Suprapubic skin (tissue), 4 donors: ENCODE measurements around the gene RBM33. TPM values are rescaled to one million over a fixed set of nuclear protein-coding genes. Genes with fewer than 3 reads are reported as not detected.

ENCODE experiments used
- DNase-seq, 2 donors: peaks; one replicate each; pipeline ENCODE4 v3.0.0-alpha.2; 2019; ENCODE audit warnings: low spot score in 2 of 2
- H3K27ac ChIP-seq: fragments of 200-600 bp; sonication (generic); one replicate; pipeline ENCODE4 v1.5.1; 2019
- H3K27me3 ChIP-seq: fragments of 200-600 bp; sonication (generic); one replicate; pipeline ENCODE4 v1.5.1; 2019
- H3K36me3 ChIP-seq: fragments of 200-600 bp; sonication (generic); one replicate; pipeline ENCODE4 v1.5.1; 2019
- H3K4me1 ChIP-seq: fragments of 200-600 bp; sonication (generic); one replicate; pipeline ENCODE4 v1.5.1; 2019
- H3K4me3 ChIP-seq: fragments of 200-600 bp; sonication (generic); one replicate; pipeline ENCODE4 v1.5.1; 2019; ENCODE audit warnings: mild to moderate bottlenecking
- H3K9me3 ChIP-seq: fragments of 200-600 bp; sonication (generic); one replicate; pipeline ENCODE4 v1.5.1; 2019
- CTCF ChIP-seq, 2 donors: fragments of 200-600 bp in 1 of 2; fragments of 450-650 bp in 1 of 2; sonication (generic) in 1 of 2; IDR thresholded peaks; one replicate each; pipeline ENCODE4 v1.5.1; 2016 to 2019; ENCODE audit warnings: antibody characterized with exemption in 2 of 2, mild to moderate bottlenecking in 1 of 2, moderate library complexity in 1 of 2
- EP300 ChIP-seq: sonication (generic); formaldehyde crosslinking; IDR thresholded peaks from one replicate; pipeline ENCODE4 v1.6.1; 2017; ENCODE audit warnings: antibody characterized with exemption
- POLR2A ChIP-seq, 2 donors: fragments of 450-650 bp; IDR thresholded peaks; one replicate each; pipeline ENCODE4 v1.6.1; 2017; ENCODE audit warnings: antibody characterized with exemption in 2 of 2, mild to moderate bottlenecking in 2 of 2, moderate library complexity in 2 of 2
- POLR2AphosphoS5 ChIP-seq, 3 donors: sonication (generic); formaldehyde crosslinking; IDR thresholded peaks; one replicate each; pipeline ENCODE4 v1.6.1; 2017; ENCODE audit warnings: antibody characterized with exemption in 3 of 3
- WGBS: methylation state at CpG from one replicate; pipeline ENCODE4 v1.1.5; 2018; 5-methylcytosine and 5-hydroxymethylcytosine counted together
- total RNA-seq, 4 donors: library from RNA; depleted of rRNA; stranded (reverse); fragments of >200 nt; gene quantifications; one replicate each; pipeline ENCODE4 v1.1.0, GENCODE V29; 2016

Gene RBM33
- total RNA-seq, 4 donors from 2014 or later, result 37.4 to 121 (median 58.2) TPM

GRCh38 chr7:155811895-155812761 lies 167.7 kb downstream of the RBM33 start, which contains the start of gene SHH:
SHH (minus strand) TSS chr7:155812463; CDS start chr7:155812122, 341 bp downstream.
- peaks cover 99% of the 10 kb centered on the region for H3K27me3 ChIP-seq
- no peak within 1 kb of the TSS for H3K27ac ChIP-seq
- H3K36me3 ChIP-seq, result no peaks in the 10 kb centered on the region
- TF ChIP-seq CTCF (IDR thresholded peaks at IDR 0.05) (no peak), POLR2A (IDR thresholded peaks at IDR 0.05) (no peak), EP300 (no peak), POLR2AphosphoS5 (IDR thresholded peaks at IDR 0.05) (no peak)
- WGBS, result 2% methylated on average over 43 of the region's 53 CpGs
- DNase-seq, result no peak
- H3K4me3 ChIP-seq, result peak within 1 kb of the TSS; percentile 20
- H3K9me3 ChIP-seq, result no peaks in the 10 kb centered on the region
- H3K4me1 ChIP-seq, result peaks cover 32% of the 10 kb centered on the region

GRCh38 chr7:155813125-155813524 lies 168.7 kb downstream of the RBM33 start:
- 6% methylated on average over 8 of the region's 8 CpGs for whole genome bisulfite sequencing
- Histone ChIP-seq H3K4me3 (no peak overlapping the region), H3K36me3 (no peaks in the 10 kb centered on the region), H3K27ac (no peak overlapping the region), H3K27me3 (peaks cover 99% of the 10 kb centered on the region), H3K9me3 (no peaks in the 10 kb centered on the region), H3K4me1 (peaks cover 29% of the 10 kb centered on the region)
- TF ChIP-seq POLR2A (IDR thresholded peaks at IDR 0.05) (no peak), CTCF (IDR thresholded peaks at IDR 0.05) (no peak), EP300 (no peak), POLR2AphosphoS5 (IDR thresholded peaks at IDR 0.05) (no peak)
- DNase-seq, result no peak

- no peak overlapping the region for H3K27ac ChIP-seq
- DNase-seq, result no peak
- H3K27me3 ChIP-seq, result peaks cover 99% of the 10 kb centered on the region
- WGBS, result 15% methylated on average over 17 of the region's 19 CpGs
- TF ChIP-seq POLR2A (IDR thresholded peaks at IDR 0.05) (no peak), EP300 (no peak), POLR2AphosphoS5 (IDR thresholded peaks at IDR 0.05) (no peak), CTCF (IDR thresholded peaks at IDR 0.05) (no peak)
- no peaks in the 10 kb centered on the region for H3K9me3 ChIP-seq
- H3K4me1 ChIP-seq, result peaks cover 23% of the 10 kb centered on the region
- H3K36me3 ChIP-seq, result no peaks in the 10 kb centered on the region
- no peak overlapping the region for H3K4me3 ChIP-seq
These were observed 169.3 kb downstream of the RBM33 start for GRCh38 chr7:155813546-155814315.

GRCh38 chr7:155814316-155815276 lies 170.1 kb downstream of the RBM33 start:
- H3K27me3 ChIP-seq, result peaks cover 97% of the 10 kb centered on the region
- no peak overlapping the region for H3K27ac ChIP-seq
- peaks cover 15% of the 10 kb centered on the region for H3K4me1 ChIP-seq
- no peak overlapping the region for H3K4me3 ChIP-seq
- TF ChIP-seq EP300, result no peak
- TF ChIP-seq POLR2A (IDR thresholded peaks at IDR 0.05), result no peak
- no peak for TF ChIP-seq CTCF (IDR thresholded peaks at IDR 0.05)
- TF ChIP-seq POLR2AphosphoS5 (IDR thresholded peaks at IDR 0.05), result no peak
- no peaks in the 10 kb centered on the region for H3K36me3 ChIP-seq
- WGBS, result 15% methylated on average over 13 of the region's 22 CpGs
- DNase-seq, result no peak
- H3K9me3 ChIP-seq, result no peaks in the 10 kb centered on the region
